Mesodermal cell (in vitro differentiated cells): ENCODE measurements around the gene CRYBG2.

Experiments used
- H3K27ac ChIP-seq: 2 replicates; pipeline ENCODE4 v1.7.0; 2013; ENCODE audit warnings: mild to moderate bottlenecking, low read depth, low read length, moderate library complexity; ENCODE audit not compliant: severe bottlenecking
- H3K36me3 ChIP-seq: 2 replicates; pipeline ENCODE4 v1.7.1; 2013; ENCODE audit warnings: mild to moderate bottlenecking, low read length, moderate library complexity; ENCODE audit not compliant: control insufficient read depth, insufficient read depth
- H3K4me1 ChIP-seq: one replicate; pipeline ENCODE4 v1.7.1; 2013; ENCODE audit warnings: mild to moderate bottlenecking, low read length; ENCODE audit not compliant: insufficient read depth, control insufficient read depth, poor library complexity, severe bottlenecking
- H3K4me3 ChIP-seq: 2 replicates; pipeline ENCODE4 v1.7.0; 2013; ENCODE audit warnings: low read length, control low read depth, mild to moderate bottlenecking; ENCODE audit not compliant: insufficient read depth, poor library complexity, severe bottlenecking; ENCODE audit errors: extremely low read depth
- H3K9me3 ChIP-seq: 2 replicates; pipeline ENCODE4 v1.7.1; 2013; ENCODE audit warnings: mild to moderate bottlenecking, low read length, moderate library complexity; ENCODE audit not compliant: control insufficient read depth
- WGBS, 2 experiments: methylation state at CpG; one replicate each; pipeline ENCODE4 v1.1.5; 2013; ENCODE audit warnings: missing lambda C conversion rate in 2 of 2; ENCODE audit not compliant: insufficient coverage in 2 of 2; 5-methylcytosine and 5-hydroxymethylcytosine counted together

The CRYBG2 gene

DNA sequence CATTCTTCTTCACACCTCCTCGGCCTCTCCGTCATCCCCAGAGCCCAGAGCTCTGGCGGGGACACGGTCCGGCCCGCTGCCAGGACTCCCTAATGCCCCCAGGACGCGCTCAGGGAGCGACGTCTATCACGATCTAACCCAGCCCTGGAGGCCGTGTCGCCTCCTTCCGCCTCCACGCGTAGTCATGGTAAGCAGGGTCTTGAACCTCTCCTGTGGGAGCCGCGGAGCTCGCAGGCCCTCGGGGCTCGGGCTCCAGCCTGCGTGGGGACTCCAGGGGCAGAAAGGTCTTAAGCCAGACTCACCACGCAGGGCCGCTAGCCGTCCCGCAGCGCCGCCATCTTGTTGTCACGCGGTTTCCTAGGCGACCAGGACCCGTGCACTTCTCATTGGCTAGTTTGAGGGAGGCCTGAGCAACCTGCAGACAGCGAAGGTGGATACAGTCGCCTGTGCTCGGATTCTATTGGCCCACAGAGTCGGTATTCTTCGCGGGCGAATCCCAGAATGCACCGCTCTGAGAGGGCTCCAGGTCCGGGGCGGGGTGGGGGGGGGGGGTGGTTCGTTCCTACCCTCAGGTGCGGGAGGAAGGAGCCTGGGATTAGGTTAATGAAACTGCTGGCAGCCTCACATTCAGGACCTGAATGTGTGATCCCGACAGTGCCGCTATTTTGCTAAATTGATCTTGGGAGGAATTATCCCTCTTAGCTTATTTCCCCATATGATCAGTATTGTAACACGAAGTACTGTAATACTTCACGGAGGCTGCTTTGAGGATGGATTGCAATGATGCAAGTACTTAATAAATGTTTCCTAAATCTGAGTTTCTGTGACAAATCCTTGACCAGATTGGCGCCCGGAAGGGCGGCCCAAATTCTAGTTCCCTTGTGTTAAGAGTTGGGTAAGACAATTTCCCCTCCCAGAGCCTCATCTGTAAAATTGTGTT is 47.4 kb downstream of the CRYBG2 start, which contains the start of gene UBXN11:
Gene UBXN11 (minus strand): TSS at position 347 of the 940 bp plus-strand sequence. CDS start 3,753 bp downstream, outside the sequence.
- Histone ChIP-seq H3K9me3 (no peaks in the 10 kb centered on the region), H3K27ac (peak within 1 kb of the TSS; percentile 71), H3K36me3 (no peaks in the 10 kb centered on the region), H3K4me3 (peak within 1 kb of the TSS; percentile 72), H3K4me1 (peaks cover 7% of the 10 kb centered on the region)
- 1 to 2% methylated on average over 29 to 34 of the region's 51 CpGs for WGBS, 2 experiments

DNA sequence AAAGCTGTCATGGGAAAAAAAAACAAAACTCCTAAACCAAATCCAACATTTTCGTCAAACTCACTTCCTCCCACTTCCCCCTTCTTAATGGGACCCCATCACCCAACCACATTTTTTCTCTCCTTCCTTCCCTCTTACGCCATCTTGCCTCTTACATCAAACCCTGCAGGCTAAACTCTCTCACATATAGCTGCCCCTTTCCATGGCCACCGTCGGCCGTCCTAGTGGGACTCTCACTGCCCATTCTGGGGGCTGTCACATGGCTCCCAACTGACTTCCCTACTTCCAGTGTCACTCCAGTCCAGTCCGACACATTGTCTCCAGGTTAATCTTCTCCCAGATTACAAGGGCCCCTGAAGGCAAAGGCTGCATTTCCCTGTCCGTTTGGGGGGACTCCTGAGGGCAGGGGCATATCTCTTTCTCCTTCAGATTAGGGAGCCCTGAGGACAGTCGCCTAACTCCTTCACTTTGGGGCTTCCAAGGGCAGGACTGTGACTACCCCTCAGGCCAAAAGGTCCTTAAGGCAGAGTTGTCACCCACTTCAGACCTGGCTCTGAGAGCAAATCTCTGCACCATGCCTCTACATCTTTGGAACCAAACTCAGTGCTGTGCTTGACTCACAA is 48.2 kb downstream of the CRYBG2 start:
- WGBS, 2 experiments = 48 to 63% methylated on average over 8 of the region's 8 CpGs
- H3K4me3 ChIP-seq = peak overlapping the region; percentile 72
- peak overlapping the region; percentile 71 for H3K27ac ChIP-seq
- H3K9me3 ChIP-seq = no peaks in the 10 kb centered on the region
- no peaks in the 10 kb centered on the region for H3K36me3 ChIP-seq
- peaks cover 7% of the 10 kb centered on the region for H3K4me1 ChIP-seq

DNA sequence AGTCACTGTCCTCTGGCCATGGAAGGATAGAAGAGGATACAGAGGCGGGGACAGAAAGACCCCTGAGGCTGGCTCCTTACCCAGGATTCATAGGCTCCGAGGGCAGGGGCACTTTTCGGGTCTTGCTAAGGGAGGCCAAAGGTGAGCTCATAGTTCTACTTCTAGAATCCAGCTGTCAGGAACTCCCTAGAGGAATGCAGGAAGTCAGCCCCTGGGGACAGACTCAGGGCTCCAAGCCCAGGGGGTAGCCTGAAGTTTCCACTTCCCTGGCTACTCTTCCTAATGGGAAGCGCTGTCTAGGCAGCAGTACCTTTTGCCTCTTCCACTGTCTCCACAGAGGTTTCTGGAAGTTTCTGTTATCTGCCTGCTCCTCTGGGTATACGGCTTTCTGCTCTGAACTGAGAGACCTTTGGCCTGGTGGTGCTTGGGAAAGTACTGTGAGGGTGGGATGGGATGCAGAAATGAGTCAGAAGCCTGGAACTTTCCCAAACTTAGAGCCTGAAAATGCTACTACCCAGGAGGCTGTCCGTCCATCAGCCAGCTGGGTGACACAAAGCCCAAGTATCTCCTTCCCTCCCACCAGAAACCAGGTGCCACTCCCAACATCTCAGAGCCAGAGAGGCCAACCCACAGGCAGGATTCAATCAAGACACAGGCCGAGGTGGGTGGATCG is 51.1 kb downstream of the CRYBG2 start:
- peak overlapping the region; percentile 42 for H3K27ac ChIP-seq
- WGBS, 2 experiments = 75 to 84% methylated on average over 5 of the region's 8 CpGs

GRCh38 chr1:26300578-26301275 is 53.2 kb downstream of the CRYBG2 start:
- H3K4me3 ChIP-seq = no peak overlapping the region
- peaks cover 9% of the 10 kb centered on the region for H3K4me1 ChIP-seq
- H3K9me3 ChIP-seq = no peaks in the 10 kb centered on the region
- WGBS, 2 experiments = 89 to 95% methylated on average over 8 to 10 of the region's 11 CpGs
- H3K36me3 ChIP-seq = no peaks in the 10 kb centered on the region
- no peak overlapping the region for H3K27ac ChIP-seq

More for the DNA sequence above, 51.1 kb downstream of the CRYBG2 start:
- H3K9me3 ChIP-seq = no peaks in the 10 kb centered on the region
- peaks cover 11% of the 10 kb centered on the region for H3K4me1 ChIP-seq
- H3K4me3 ChIP-seq = no peak overlapping the region
- no peaks in the 10 kb centered on the region for H3K36me3 ChIP-seq

DNA sequence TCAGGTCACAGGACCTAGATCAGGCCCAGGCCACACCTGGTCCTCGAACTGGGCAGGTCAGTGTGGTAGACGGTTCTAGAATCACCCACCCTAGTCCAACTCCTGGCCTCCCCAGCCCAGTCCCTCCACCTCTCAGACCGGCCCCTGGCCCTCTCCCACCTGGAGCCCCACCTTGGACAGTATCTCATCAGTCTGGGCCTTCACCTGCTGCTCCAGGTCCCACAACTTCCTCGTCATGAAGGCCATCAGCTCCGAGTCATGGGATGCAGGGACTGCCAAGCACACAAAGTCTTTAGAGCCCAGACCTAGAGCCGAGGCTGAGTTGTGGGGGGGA is 56.2 kb downstream of the CRYBG2 start:
- Histone ChIP-seq H3K4me1 (peaks cover 7% of the 10 kb centered on the region), H3K9me3 (no peaks in the 10 kb centered on the region), H3K27ac (no peak overlapping the region), H3K36me3 (no peaks in the 10 kb centered on the region), H3K4me3 (no peak overlapping the region)
- 67 to 76% methylated on average over 3 to 5 of the region's 6 CpGs for WGBS, 2 experiments

- no peaks in the 10 kb centered on the region for H3K9me3 ChIP-seq
- WGBS, 2 experiments = 95 to 97% methylated on average over 8 to 9 of the region's 12 CpGs
Measured at GRCh38 chr1:26297057-26297790, 56.7 kb downstream of the CRYBG2 start.

DNA sequence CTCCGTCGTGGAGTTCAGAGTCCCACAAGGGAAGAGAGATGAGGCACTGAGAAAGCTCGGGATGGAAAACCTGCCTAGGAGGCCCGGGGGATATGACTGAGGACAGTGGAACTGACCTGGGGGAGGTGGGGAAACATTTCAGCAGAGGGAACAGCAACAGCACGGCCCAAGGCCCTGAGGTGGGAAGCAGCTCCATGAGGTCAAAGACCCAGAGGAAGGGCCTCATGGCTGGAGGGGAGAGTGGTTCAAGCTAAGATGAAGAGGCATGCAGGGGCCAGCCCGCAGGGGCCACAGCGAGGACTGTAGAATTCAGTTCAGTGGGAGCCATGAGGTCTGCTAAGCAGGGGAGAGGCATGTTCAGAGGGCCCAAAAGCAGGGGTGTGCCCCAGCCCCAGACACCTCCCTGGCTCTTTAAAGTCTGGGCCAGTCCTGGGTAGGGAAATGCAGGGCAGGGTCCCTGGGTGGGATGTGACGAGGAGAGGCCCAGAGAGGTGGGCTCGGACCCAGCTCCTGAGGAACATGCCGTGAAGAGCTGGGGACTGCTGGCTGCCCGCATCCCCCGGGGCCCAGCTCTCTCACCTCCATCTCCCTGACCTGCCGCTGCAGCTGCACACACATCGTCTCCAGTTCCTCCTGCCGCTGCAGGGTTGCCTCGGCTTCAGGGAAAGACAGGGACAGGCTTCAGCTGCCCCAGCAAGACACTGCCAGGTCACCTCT is 57.4 kb downstream of the CRYBG2 start:
- peaks cover 7% of the 10 kb centered on the region for H3K4me1 ChIP-seq
- H3K4me3 ChIP-seq = no peak overlapping the region
- no peaks in the 10 kb centered on the region for H3K9me3 ChIP-seq
- no peaks in the 10 kb centered on the region for H3K36me3 ChIP-seq
- no peak overlapping the region for H3K27ac ChIP-seq
- WGBS, 2 experiments = 89 to 92% methylated on average over 13 to 16 of the region's 16 CpGs

More at GRCh38 chr1:26297057-26297790, 56.7 kb downstream of the CRYBG2 start:
- no peak overlapping the region for H3K4me3 ChIP-seq
- peaks cover 7% of the 10 kb centered on the region for H3K4me1 ChIP-seq
- no peak overlapping the region for H3K27ac ChIP-seq
- H3K36me3 ChIP-seq = no peaks in the 10 kb centered on the region

DNA sequence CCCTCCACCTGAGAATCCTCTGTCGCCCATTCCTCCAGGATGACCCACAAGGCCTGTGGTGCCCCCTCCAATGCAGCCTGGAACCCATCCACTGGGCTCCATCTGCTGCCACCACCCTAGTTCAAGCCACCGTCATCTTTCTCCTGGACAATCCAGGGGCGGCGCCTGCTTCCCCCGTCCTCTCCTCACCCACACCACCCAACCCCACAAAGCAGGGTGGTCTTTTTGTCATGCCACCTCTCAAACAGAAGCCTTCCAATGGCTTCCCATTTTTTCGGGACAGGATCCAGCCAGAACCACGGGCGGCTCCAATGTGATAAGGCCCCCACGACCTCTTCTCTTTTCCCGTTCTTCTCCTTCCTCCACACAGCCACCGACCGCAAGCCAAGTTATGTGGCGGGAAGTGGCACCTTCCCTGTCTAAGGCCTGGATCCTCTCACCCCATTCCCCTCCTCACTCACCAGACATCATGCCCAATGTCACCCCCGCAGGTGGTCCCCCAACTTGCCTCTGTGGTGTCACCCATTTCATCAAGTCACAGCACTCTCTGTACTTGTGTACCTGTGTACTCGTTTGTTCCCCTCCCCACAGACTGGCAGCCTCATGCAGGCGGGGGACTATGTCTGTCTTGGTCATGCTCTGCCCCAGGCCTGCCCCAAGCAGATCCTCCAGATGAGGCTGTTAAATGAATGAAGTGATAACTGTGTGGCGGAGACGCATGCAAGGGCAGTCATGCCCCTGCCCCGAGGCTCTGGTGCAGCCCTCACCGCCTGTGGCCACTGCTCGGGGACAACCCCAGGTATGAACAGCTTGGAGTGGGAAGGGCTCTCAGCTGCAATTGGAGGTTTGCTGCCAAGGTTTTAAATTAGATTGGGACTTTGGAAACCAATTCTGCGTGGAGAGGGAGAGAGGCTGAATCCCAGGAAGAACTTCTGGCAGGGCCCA is 58.5 kb downstream of the CRYBG2 start:
- H3K9me3 ChIP-seq = no peaks in the 10 kb centered on the region
- no peak overlapping the region for H3K4me3 ChIP-seq
- H3K27ac ChIP-seq = no peak overlapping the region
- H3K4me1 ChIP-seq = peaks cover 8% of the 10 kb centered on the region
- 90 to 95% methylated on average over 17 to 19 of the region's 22 CpGs for WGBS, 2 experiments
- H3K36me3 ChIP-seq = no peaks in the 10 kb centered on the region
